Measurements from ENCODE around the gene DDIT3. TPM values are rescaled to one million over a fixed set of nuclear protein-coding genes. Genes with fewer than 3 reads are reported as not detected.

DDIT3 gene
- total and polyA plus RNA-seq, 2 of the 13 experiments (the other 11 are each of a cell fraction or from before 2014, with no cell fraction given) = 27.5 to 48.7 TPM

GRCh38 chr12:57521525-57522010, 1.3 kb upstream of the DDIT3 start (continued):
- TF ChIP-seq TBL1XR1 (IDR thresholded peaks at IDR 0.05; ENCODE audit: borderline replicate concordance, low read length, partially characterized antibody) = peak; percentile 4
- peak; percentile 5; the same call in 1 of the 2 replicates for TF ChIP-seq TARDBP (CRISPR knock-in tag; IDR thresholded peaks at IDR 0.05)
- TF ChIP-seq TAF15 (IDR thresholded peaks at IDR 0.05; ENCODE audit: low read depth, low read length, poor library complexity, severe bottlenecking) = no peak
- TF ChIP-seq CCDC6 (CRISPR knock-in tag; IDR thresholded peaks at IDR 0.05) = no peak
- TF ChIP-seq ZFP1 (CRISPR knock-in tag; IDR thresholded peaks at IDR 0.05) = no peak
- no peak for TF ChIP-seq ATF7 (IDR thresholded peaks at IDR 0.05)
- no peak for TF ChIP-seq ATF7 (CRISPR knock-in tag; IDR thresholded peaks at IDR 0.05)
- no peak for TF ChIP-seq ZNF17 (CRISPR knock-in tag; IDR thresholded peaks at IDR 0.05)
- no peak for TF ChIP-seq MAFK (conservative IDR thresholded peaks at IDR 0.05 in 1 of 2, IDR thresholded peaks at IDR 0.05 in 1 of 2; ENCODE audit: low read length in 2 of 2)
- TF ChIP-seq PLRG1 (conservative IDR thresholded peaks at IDR 0.05) = no peak
- TF ChIP-seq POLR2AphosphoS5 (IDR thresholded peaks at IDR 0.05; ENCODE audit: low read depth, low read length) = peak; percentile 2; the same call in 1 of the 2 replicates
- TF ChIP-seq ZBTB7B (CRISPR knock-in tag; IDR thresholded peaks at IDR 0.05) = no peak
- no peak for TF ChIP-seq RBM22 (optimal IDR thresholded peaks at IDR 0.05; ENCODE audit: low read length)
- TF ChIP-seq BCL6 (CRISPR knock-in tag; IDR thresholded peaks at IDR 0.05) = no peak

GRCh38 chr12:57519796-57520052, 590 bp downstream of the DDIT3 start:
- no peak for DNase-seq (ENCODE audit: low spot score)
- Histone ChIP-seq H2AFZ (ENCODE audit: low read length) (no peak overlapping the region), H3K9ac (ENCODE audit: insufficient read depth, low read depth, low read length) (peak overlapping the region; percentile 100), H3K27me3 (ENCODE audit: control insufficient read depth in 1 of 2, insufficient read depth in 2 of 2, low read length in 2 of 2) (no peaks in the 10 kb centered on the region; a peak in 1 of 5 replicates), H4K20me1 (ENCODE audit: insufficient read depth, low read length) (peaks cover 35% of the 10 kb centered on the region), H3K4me1 (ENCODE audit: insufficient read depth, low read length) (peaks cover 43% of the 10 kb centered on the region), H3K4me2 (ENCODE audit: low read depth, low read length) (peak overlapping the region; percentile 85), H3K9me3 (ENCODE audit: low read length) (no peaks in the 10 kb centered on the region), H3K4me3 (replicated peaks in 1 of 3; ENCODE audit: insufficient read depth in 1 of 3, low read depth in 2 of 3, low read length in 3 of 3) (peak overlapping the region; percentile 70 to 99 (median 97)), H3K79me2 (ENCODE audit: insufficient read depth, low read length) (peaks cover 39% of the 10 kb centered on the region), H3K36me3 (replicated peaks in 1 of 2; ENCODE audit: control insufficient read depth in 1 of 2, insufficient read depth in 2 of 2, low read length in 2 of 2) (peaks cover 16 to 35% of the 10 kb centered on the region in 2 experiments), H3K27ac (ENCODE audit: extremely low read length, insufficient read depth, low read length) (peak overlapping the region; percentile 97)
- ATAC-seq = no peak
- CTCF ChIA-PET (ENCODE audit: low intra/inter-chr PET ratio, low total read pairs) = no interaction called here
- BruUV-seq (replicated peaks) = no TSS peak
- 0% methylated on average over 6 of the region's 8 CpGs for WGBS (ENCODE audit: low lambda C conversion rate)
- POLR2A ChIA-PET = interaction anchor here (0.7 to 7.8 kb wide), 25 partner anchors 9 to 431 kb away, joined by 3 to 90 read pairs (median 7); partner anchors contain the start of genes ARHGEF25, B4GALNT1, DCTN2 and GLI1
- no peak for FAIRE-seq
- in situ Hi-C loops (cut with HindIII; ENCODE audit: extremely low pct_ligation_motif_present, low pct_unique_long_range_greater_than_20kb) = no loop called here
- intact Hi-C loops (cut with micrococcal nuclease; ENCODE audit: unreplicated experiment) = loop anchor here (5.0 kb wide), 1 partner anchor 103 kb away; no protein-coding TSS in a partner anchor
- TF ChIP-seq HBP1 (CRISPR knock-in tag; IDR thresholded peaks at IDR 0.05; ENCODE audit: low read depth) (no peak), ZNF704 (CRISPR knock-in tag; IDR thresholded peaks at IDR 0.05; ENCODE audit: borderline replicate concordance) (no peak), ZFP91 (CRISPR knock-in tag; IDR thresholded peaks at IDR 0.05; ENCODE audit: borderline replicate concordance) (peak; percentile 68; the same call in 1 of the 2 replicates), ZNF274 (CRISPR knock-in tag; IDR thresholded peaks at IDR 0.05) (no peak), POLR2AphosphoS2 (IDR thresholded peaks at IDR 0.05; ENCODE audit: low read depth, low read length) (no peak), ZBTB20 (CRISPR knock-in tag; IDR thresholded peaks at IDR 0.05; ENCODE audit: borderline replicate concordance, low read depth) (no peak), SMARCC2 (IDR thresholded peaks at IDR 0.05) (no peak), MED1 (CRISPR knock-in tag; IDR thresholded peaks at IDR 0.05) (no peak), ZNF441 (CRISPR knock-in tag; IDR thresholded peaks at IDR 0.05; ENCODE audit: borderline replicate concordance) (no peak), NCOA2 (CRISPR knock-in tag; IDR thresholded peaks at IDR 0.05) (no peak)

All from HepG2 (cell line).